Measurements from ENCODE around the gene CAMKK2.
A peak's percentile ranks its signal among the peaks of the same experiment; 100 is the strongest.

The CAMKK2 gene

DNA sequence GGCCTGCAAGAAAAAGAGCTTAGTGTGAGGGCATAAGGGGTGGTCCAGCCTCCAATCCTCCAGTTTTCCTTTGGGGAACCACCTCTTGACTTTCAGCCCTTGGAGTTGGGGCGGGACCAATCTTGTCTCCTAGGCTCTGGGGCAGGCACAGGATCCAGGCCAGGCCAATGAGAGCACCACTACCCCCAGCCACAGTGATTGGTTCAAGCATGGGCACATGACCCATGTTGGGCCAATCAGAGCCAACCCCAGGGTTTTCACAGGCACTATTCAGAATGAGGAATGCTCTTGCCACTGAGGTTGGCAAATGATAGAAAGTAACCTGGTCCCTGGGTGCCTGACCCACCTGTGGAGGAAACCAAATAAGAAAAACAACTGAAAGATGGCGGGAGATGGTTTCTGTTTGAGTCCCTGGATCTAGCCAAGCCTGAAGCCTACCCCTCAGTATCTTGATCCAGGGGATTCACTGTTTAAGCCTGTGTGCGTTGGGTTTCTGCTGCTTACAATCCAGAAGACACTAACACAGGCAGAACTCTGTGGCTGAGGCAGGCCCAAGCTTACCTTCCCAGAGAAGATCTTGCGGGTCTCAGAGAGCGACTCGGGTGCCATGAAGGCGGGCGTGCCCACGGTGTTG, 43.7 kb downstream of the CAMKK2 start:
- peaks cover 20% of the 10 kb centered on the region for H3K36me3 ChIP-seq (ENCODE audit: control insufficient read depth, insufficient read depth, low read length)
- DNase-seq (ENCODE audit: extremely low read depth, insufficient read length): no peak
- TF ChIP-seq, protein P1, sequence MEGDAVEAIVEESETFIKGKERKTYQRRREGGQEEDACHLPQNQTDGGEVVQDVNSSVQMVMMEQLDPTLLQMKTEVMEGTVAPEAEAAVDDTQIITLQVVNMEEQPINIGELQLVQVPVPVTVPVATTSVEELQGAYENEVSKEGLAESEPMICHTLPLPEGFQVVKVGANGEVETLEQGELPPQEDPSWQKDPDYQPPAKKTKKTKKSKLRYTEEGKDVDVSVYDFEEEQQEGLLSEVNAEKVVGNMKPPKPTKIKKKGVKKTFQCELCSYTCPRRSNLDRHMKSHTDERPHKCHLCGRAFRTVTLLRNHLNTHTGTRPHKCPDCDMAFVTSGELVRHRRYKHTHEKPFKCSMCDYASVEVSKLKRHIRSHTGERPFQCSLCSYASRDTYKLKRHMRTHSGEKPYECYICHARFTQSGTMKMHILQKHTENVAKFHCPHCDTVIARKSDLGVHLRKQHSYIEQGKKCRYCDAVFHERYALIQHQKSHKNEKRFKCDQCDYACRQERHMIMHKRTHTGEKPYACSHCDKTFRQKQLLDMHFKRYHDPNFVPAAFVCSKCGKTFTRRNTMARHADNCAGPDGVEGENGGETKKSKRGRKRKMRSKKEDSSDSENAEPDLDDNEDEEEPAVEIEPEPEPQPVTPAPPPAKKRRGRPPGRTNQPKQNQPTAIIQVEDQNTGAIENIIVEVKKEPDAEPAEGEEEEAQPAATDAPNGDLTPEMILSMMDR (IDR thresholded peaks at IDR 0.05; ENCODE audit: insufficient read depth, low read length, poor library complexity, severe bottlenecking): no peak
- no peaks in the 10 kb centered on the region for H3K27me3 ChIP-seq (replicated peaks; ENCODE audit: control insufficient read depth, insufficient read depth, low read length)
- H3K4me3 ChIP-seq (replicated peaks; ENCODE audit: low read depth, low read length): no peak overlapping the region

- H3K36me3 ChIP-seq (ENCODE audit: control insufficient read depth, insufficient read depth, low read length): peaks cover 27% of the 10 kb centered on the region
- H3K27me3 ChIP-seq (replicated peaks; ENCODE audit: control insufficient read depth, insufficient read depth, low read length): no peaks in the 10 kb centered on the region
- no peak overlapping the region for H3K4me3 ChIP-seq (replicated peaks; ENCODE audit: low read depth, low read length)
- DNase-seq (ENCODE audit: extremely low read depth, insufficient read length): no peak
- TF ChIP-seq, protein P1 (IDR thresholded peaks at IDR 0.05; ENCODE audit: insufficient read depth, low read length, poor library complexity, severe bottlenecking): no peak
These were observed 44.7 kb downstream of the CAMKK2 start for GRCh38 chr12:121251838-121252237.

DNA sequence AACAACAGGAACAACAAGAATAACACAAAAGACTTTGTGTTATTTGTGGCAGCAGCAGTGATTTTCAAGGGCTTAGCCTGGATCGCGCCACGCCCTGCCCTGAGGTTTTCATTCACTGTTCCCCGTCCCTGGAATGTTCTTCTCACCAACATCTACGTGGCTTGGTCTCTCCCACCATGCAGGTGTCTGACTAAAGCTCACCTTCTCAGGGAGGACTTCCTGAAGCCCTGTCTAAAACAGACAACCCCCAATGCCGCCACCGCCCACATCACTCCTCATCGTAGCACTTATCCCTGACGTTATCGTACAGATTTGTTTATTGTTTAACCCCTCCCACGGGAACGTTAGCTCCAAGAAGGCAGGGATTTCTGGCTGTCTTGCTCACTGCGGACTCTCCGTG, 46.1 kb downstream of the CAMKK2 start:
- TF ChIP-seq, protein P1 (IDR thresholded peaks at IDR 0.05; ENCODE audit: insufficient read depth, low read length, poor library complexity, severe bottlenecking): no peak
- no peaks in the 10 kb centered on the region for H3K27me3 ChIP-seq (replicated peaks; ENCODE audit: control insufficient read depth, insufficient read depth, low read length)
- peaks cover 23% of the 10 kb centered on the region for H3K36me3 ChIP-seq (ENCODE audit: control insufficient read depth, insufficient read depth, low read length)
- no peak for DNase-seq (ENCODE audit: extremely low read depth, insufficient read length)
- no peak overlapping the region for H3K4me3 ChIP-seq (replicated peaks; ENCODE audit: low read depth, low read length)

DNA sequence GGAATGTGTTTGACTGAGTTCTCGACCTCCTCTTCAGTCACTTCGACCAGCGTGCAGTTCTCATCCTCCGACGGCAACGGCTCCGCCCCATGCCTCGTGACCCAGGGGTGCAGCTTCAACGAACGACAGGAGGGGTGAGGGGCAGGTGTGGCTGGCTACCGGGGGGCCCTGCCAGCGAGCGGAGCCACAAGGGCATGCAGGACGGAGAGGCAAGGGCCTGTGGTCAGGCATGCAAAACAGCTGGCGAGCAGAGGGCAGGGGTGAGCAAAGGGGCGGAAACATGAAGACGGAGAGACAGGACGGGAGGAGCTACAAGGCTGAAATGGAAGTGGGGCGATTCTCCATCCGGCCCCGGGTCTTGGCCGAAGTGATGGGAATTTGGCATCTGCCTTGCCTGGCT, 47.9 kb downstream of the CAMKK2 start:
- Histone ChIP-seq H3K27me3 (replicated peaks; ENCODE audit: control insufficient read depth, insufficient read depth, low read length) (no peaks in the 10 kb centered on the region), H3K36me3 (ENCODE audit: control insufficient read depth, insufficient read depth, low read length) (peaks cover 33% of the 10 kb centered on the region), H3K4me3 (replicated peaks; ENCODE audit: low read depth, low read length) (no peak overlapping the region)
- peak; percentile 80 for DNase-seq (ENCODE audit: extremely low read depth, insufficient read length)
- TF ChIP-seq, protein P1 (IDR thresholded peaks at IDR 0.05; ENCODE audit: insufficient read depth, low read length, poor library complexity, severe bottlenecking): no peak

DNA sequence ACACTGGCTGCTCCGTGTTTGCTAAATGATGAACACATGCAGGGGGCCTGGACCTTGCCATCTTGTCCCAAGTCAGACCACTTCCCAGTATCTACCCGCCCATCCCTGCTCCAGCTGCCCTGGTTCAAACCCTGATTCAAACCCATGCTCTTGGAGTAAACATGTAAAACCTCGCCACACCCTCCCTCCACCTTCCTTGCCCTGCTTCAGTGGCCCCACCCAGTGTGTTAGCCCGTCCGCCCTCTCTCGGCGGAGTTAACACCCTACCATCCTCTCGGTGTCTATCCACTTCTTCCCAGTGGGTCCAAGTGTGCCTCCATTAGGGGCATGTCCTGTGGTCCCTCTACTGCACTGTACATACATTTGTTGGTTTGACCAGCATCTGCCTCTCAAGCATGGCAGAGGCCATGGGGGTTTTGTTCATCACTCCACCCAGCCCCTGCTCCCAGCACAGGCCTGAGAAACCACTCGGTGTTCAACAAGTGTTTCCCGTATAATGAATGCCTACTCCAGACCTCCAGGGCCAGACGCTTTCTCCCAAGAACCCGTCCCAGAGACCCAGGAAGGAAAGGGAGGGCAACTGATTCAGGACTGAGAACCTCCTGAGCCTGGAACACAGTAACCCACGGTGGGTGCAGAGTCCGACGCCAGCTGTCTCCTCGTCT, 49.5 kb downstream of the CAMKK2 start:
- TF ChIP-seq, protein P1 (IDR thresholded peaks at IDR 0.05; ENCODE audit: insufficient read depth, low read length, poor library complexity, severe bottlenecking): no peak
- no peaks in the 10 kb centered on the region for H3K27me3 ChIP-seq (replicated peaks; ENCODE audit: control insufficient read depth, insufficient read depth, low read length)
- no peak for DNase-seq (ENCODE audit: extremely low read depth, insufficient read length)
- peaks cover 26% of the 10 kb centered on the region for H3K36me3 ChIP-seq (ENCODE audit: control insufficient read depth, insufficient read depth, low read length)
- no peak overlapping the region for H3K4me3 ChIP-seq (replicated peaks; ENCODE audit: low read depth, low read length)
